Midbrain (tissue), 1 donor: ENCODE measurements around the gene SLC8A1.
A peak's percentile ranks its signal among the peaks of the same experiment; 100 is the strongest.

Experiments
- DNase-seq: peaks from one replicate; lab custom pipeline; 2025; lab: John Stamatoyannopoulos, UW

SLC8A1 gene

GRCh38 chr2:40458271-40458794 is 6.4 kb upstream of the SLC8A1 start:
- DNase-seq: no peak

- no peak for DNase-seq
Observed at GRCh38 chr2:40457837-40458236, 5.9 kb upstream of the SLC8A1 start.

GRCh38 chr2:40457366-40457765 is 5.5 kb upstream of the SLC8A1 start:
- DNase-seq: no peak

DNA sequence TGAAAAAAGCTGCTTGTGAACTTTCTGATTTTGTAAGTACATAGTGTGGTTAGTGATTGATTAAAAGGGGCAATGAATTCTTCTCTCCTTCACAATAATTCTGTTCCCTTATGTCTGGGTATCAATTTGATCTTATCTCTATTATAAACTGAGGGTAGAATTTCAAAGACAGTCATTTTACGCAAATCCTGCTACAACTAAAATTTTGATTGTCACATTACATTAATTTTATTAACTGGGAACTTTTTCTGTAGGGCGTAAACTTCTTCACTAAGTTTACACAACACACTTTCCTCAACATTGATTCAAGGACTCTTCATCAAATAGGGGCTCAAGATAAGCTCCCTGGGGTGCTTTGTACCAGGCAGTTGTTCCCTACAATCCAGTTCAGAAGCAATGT is 5.0 kb upstream of the SLC8A1 start:
- DNase-seq: no peak

GRCh38 chr2:40455661-40456060 is 3.8 kb upstream of the SLC8A1 start:
- DNase-seq: peak; percentile 25

DNA sequence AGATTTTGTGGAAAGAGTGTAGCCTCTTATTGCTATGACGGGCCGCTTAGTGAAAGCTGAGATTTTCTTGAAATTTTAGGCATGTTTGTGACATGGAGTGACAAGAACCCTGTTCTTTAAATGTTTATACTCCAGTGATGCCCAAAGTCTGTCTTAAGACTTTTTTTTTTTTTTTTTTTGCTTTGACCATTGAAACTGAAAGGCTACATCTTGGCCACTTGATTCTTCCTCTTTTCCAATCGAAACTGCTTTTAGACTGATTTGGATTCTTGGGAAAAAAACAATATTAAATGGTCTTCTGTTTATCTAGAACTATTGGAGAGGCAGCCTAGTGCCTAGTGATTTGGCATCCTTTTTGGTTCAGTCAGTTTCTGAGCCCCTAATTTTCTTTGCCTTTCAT is 2.4 kb upstream of the SLC8A1 start:
- no peak for DNase-seq

- no peak for DNase-seq
Observed at GRCh38 chr2:40452786-40453185, 896 bp upstream of the SLC8A1 start.

- DNase-seq: peak; percentile 31
Observed at GRCh38 chr2:40450796-40451430, 977 bp downstream of the SLC8A1 start.

GRCh38 chr2:40450066-40450795 is 1.7 kb downstream of the SLC8A1 start:
- peak; percentile 63 for DNase-seq

DNA sequence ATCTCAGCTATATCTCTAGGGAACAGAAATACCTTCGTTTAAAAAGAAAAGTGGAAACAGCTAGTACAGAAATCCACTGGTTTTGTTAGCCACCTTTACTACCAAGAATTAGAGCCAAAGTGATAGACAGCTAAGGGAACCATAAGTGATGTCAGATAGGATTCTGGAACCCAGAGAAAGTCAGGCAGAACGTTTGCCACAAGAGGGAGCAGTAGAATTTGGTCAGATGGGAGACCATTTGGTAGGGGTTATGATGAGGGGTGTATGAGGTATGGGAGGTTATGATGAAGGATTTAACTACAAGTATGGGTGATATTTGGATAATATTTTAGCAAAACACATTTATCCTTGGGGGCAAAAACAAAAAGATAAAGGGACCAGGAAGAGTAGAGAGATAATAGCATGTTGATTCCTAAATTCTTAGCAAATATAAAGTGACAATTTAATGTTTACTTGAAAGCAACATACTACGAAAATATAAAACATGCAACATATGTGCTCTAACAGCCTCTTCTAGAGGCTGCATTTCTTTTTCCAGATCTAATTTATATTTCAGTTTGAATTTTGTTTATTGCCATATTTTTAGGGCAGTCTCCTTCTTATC is 3.3 kb downstream of the SLC8A1 start:
- DNase-seq: peak; percentile 49

DNA sequence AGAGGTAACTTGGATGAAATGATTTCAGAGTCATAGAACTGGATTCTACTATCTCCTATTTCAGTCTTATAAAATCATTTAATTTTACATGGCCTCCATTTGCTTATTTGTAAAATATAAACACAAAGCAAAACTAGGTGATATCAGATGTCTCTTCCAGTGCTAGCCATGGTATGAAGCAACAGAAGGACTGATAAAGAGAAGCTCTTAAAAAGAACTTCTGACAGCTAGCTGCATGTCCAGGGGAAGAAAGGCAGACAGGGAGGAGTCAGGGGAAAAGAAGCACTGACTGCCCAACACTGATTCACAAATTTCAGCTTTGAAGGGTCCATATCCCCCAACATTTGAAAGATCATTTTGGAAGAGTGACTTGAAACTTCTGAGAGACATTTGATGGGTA is 6.4 kb downstream of the SLC8A1 start:
- DNase-seq: no peak

DNA sequence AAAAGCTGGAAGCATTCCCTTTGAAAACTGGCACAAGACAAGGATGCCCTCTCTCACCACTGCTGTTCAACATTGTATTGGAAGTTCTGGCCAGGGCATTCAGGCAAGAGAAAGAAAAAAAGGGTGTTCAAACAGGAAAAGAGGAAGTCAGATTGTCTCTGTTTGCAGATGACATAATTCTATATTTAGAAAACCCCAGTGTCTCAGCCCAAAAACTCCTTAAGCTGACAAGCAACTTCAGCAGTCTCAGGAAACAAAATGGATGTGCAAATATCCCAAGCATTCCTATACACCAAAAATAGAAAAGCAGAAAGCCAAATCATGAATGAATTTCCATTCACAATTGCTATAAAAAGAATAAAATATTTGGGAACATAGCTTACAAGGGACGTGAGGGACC is 11.1 kb downstream of the SLC8A1 start:
- no peak for DNase-seq

- DNase-seq: no peak
Observed at GRCh38 chr2:40439473-40439872, 12.4 kb downstream of the SLC8A1 start.

DNA sequence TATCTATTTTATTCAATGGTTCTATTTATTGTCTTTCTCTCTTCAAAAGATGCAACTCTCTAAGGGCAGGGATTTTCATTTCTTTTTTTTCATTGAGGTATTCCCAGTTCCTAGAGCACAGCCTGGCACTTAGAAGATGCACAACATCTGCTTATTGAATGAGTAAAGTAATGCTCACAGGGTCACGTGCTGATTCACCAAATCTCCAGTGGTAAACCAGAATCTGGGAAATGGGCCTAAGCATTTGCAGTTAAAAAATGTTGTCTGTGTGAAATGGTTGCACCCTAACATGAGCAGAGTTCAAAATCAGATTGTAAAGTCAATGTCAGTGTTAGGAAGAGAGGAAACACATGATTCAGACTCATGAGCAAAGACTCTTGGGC is 15.8 kb downstream of the SLC8A1 start:
- no peak for DNase-seq

DNA sequence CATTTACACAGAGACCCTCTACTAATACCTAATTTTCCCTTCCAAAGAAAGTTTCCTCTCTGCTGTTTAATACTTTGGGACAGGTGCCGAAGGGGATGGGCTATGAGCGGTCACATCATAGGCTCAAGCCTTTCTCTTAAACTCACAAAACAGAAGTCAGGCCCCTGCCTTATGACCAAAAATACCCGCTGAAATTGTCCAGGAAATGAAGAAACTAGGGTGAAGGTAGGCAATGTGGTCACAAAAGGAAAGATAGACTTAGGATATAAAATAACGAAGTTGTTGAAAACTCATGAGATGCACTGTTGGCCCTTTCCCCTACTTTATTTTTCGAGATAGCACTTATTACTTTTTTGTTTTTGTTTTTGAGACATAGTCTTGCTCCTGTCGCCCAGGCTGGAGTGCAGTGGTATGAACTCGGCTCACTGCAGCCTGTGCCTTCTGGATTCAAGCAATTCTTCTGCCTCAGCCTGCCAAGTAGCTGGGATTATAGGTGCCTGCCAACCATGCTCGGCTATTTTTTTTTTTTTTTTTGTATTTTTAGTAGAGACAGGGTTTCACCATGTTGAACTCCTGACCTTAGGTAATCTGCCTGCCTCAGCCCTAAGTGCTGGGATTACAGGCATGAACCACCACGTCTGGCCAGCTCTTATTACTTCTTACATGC is 16.3 kb downstream of the SLC8A1 start:
- DNase-seq: no peak

DNA sequence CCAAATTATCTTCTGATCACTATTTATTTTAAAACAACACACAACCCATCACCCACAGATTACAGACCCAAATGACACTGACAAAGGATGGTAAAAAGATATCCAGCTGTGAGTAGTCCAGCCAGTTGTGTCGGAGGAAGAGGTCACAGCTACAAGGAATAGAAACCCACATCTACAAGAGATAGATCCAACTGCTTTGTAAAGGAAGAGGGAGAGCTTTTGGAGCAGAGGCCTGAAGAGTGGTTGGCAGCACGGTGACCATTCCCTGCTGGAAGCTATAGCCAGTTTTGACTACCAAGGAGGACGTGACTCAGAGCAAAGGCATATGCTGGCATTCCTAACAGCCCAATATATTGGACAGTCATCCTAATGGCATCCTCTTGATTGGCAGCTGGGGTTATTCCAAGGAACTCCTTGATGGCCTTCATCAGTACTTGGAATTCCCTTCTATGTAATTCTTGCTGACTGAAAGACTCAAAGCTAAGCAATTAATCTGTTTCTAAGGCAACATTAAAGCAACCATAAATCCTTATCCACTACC is 17.1 kb downstream of the SLC8A1 start:
- DNase-seq: no peak

GRCh38 chr2:40433736-40434135 is 18.2 kb downstream of the SLC8A1 start:
- DNase-seq: no peak

DNA sequence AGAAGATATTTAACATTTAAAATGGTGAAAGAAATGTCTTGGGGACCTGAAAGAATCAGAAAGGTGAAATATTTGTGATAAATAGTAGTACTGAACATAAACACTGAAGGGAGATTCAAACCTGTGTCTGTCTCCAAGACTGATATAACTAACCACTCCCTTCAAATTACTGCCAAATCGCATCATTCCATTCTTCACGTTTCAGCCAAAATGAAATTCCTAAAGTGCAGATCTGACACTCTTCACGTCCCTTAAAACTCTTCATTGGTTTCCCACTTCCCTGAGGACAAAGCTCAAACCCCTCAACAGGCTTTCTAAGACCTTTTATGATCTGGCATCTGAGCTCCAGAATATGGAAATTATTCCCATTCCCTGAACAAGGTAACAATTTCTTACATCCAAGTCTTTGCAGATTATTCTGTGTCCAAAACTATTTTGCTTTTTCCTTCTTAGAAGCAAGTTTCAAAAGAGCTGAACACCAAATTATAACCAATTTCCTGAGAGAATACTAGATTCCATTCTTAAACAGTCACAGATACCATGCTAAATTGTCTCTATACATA is 18.9 kb downstream of the SLC8A1 start:
- DNase-seq: no peak

DNA sequence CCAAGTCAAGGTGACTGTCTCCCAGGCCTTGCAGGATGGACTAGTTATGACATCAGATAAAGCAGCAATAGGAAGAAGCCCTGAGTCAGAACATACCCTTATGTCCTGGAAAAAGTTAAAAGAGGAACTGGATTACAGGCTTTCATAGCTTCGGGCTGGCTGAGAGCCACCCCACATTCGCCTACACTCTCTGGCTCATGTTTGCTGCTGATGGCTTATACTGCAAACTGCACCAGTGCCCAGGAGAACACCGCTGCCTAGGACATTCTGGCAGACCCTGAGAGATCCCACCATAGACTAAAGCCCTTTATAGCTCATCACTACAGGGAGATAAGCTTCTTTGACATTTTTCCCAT is 20.3 kb downstream of the SLC8A1 start:
- DNase-seq: peak; percentile 10

GRCh38 chr2:40430776-40431599 is 20.9 kb downstream of the SLC8A1 start:
- DNase-seq: no peak

- no peak for DNase-seq
Observed at GRCh38 chr2:40428439-40428838, 23.5 kb downstream of the SLC8A1 start.
